HG02970 (cell line): ENCODE results near the gene NUP153.
A peak's percentile ranks its signal among the peaks of the same experiment; 100 is the strongest.
"Not testable (repeated sequence)": the region's sequence is repeated elsewhere in the genome, so short reads cannot be mapped to it uniquely, and the experiment has no call there.

ENCODE experiments used
- ATAC-seq: cut with Tn5 transposase; IDR thresholded peaks from one replicate; pipeline ENCODE4 v1.9.1; 2021; ENCODE audit warnings: mild to moderate bottlenecking, moderate library complexity, moderate number of reproducible peaks; ENCODE audit not compliant: unreplicated experiment, low FRiP score

The NUP153 gene

DNA sequence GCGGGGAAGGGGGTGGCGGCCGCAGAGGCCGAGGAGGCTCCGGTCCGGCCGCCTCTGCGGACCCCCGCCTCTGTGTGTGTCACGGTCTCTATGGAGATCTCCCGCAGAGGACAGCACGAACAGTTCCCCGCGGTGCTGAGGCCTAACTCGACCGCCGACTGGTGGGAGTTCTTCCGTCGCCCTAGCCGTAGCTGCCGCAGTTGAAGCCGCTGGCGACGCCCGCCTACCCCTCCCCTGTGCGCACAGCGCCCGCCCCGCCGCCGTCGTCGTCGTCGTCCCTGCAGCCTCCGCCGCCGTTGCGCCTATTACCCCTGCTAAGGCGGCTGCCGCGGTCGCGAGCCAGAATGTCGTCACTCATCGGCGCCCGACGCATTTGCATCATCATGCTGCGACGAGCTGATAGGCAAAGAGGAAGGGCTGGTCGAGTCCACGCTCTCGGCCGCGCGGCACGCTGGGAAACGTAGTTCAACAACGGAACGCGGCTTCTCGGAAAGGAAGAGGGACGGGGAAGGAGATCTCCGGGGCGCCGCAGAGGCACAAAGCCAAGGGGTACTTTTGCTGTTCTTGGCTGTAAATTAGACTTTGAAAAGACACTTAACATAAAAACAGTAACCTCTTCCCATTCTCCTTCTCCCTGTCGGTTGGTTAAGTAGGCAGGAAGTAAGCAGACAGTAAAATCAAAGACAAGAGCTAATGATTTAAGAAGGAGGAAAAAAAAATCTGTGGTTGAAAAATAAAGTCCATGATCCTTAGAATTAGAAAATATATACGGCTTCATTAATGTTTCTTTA lies at the start of gene NUP153:
Gene NUP153 (minus strand): TSS at position 346 of the 791 bp plus-strand sequence. CDS start 538 bp downstream, outside the sequence.
- peak; percentile 69 for ATAC-seq

GRCh38 chr6:17754254-17754653 lies 47.5 kb upstream of the NUP153 start:
- no peak for ATAC-seq

DNA sequence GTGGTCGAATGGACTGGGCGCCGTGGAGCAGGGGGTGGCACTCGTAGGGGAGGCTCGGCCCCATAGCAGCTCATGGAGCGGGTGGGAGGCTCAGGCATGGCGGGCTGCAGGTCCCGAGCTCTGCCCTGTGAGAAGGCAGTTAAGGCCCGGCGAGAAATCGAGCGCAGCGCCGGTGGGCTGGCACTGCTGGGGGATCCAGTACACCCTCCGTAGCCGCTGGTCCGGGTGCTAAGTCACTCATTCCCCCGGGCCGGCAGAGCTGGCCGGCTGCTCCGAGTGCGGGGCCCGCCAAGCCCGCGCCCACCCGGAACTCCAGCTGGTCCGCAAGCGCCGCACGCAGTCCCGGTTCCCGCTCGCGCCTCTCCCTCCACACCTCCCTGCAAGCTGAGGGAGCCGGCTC lies 38.6 kb upstream of the NUP153 start:
- not testable (repeated sequence) for ATAC-seq

GRCh38 chr6:17744757-17745308 lies 38.1 kb upstream of the NUP153 start:
- ATAC-seq, result not testable (repeated sequence)

DNA sequence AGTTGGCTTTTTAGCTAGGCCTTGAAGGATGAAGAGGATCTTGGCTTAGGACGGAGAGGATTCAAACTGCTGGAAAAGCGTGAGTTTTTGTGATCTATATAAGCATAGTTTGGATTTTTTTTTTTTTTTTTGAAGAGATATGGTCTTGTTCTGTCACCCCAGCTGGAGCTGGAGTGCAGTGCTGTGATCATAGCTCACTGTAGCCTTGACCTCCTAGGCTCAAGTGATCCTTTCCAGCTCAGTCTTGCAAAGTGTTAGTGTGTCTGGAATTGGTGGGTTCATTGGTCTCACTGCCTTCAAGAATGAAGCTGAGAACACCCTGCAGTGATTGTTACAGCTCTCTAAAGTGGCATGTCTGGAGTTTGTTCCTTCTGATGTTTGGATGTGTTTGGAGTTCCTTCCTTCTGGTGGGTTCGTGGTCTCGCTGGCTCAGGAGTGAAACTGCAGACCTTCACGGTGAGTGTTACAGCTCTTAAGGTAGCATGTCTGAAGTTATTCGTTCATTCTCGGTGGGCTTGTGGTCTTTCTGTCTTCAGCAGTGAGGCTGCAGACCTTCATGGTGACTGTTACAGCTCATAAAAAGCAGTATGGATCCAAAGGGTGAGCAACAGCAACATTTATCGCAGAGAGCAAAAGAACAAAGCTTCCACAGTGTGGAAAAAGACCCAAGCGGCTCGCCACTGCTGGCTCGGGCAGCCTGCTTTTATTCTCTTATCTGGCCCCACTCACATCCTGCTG lies 37.5 kb upstream of the NUP153 start:
- ATAC-seq, result no peak

DNA sequence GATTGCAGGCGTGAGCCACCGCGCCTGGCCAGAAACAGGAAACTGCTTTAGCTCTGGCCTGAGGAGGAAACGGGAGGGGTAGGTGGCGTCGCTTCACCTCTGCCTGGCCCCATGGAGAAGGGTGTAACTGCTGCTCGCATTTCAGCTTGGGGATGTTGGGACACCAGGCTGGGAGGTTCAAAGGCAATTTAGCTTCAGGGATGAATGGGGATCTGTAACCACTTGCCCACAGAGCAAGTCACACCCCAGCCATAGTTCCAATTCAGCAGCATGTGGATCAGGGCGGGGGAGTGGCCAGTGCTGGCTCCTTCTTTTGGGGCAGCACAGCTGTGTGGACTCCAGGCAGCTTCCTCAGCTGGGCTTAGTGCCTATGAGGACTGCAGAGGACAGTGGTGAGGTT lies 34.8 kb upstream of the NUP153 start:
- ATAC-seq, result no peak

DNA sequence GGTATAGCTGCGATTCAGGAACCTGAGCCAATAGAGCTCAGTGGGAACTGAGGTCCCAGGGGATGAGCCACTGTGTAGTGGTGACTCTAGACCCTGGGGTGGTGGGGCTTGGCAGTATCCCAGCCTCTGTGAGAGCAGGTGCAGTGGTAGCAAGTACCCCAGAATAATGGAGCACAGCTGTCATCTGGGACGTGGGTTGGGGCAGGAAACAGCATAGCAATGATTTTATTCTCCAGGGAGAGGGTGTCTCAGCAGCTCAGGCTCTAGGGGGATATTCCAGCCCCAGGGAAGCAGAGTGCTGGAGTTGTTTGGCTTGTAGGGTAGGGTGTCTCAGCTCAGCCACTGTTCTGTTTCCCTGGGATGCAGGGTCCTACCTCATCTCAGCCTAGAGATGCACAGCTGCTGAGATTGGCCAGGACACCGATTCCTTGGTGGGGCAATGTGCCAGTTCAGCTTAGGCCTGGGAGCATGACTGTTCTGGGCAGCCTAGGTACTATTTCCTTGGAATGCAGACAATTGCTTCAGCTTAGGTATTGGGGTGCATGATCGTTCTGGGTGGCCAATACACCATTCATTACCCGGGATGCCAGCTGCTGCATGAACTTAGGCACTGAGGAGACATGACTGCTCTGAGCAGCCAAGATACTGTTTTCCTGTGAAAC lies 34.0 kb upstream of the NUP153 start:
- no peak for ATAC-seq

DNA sequence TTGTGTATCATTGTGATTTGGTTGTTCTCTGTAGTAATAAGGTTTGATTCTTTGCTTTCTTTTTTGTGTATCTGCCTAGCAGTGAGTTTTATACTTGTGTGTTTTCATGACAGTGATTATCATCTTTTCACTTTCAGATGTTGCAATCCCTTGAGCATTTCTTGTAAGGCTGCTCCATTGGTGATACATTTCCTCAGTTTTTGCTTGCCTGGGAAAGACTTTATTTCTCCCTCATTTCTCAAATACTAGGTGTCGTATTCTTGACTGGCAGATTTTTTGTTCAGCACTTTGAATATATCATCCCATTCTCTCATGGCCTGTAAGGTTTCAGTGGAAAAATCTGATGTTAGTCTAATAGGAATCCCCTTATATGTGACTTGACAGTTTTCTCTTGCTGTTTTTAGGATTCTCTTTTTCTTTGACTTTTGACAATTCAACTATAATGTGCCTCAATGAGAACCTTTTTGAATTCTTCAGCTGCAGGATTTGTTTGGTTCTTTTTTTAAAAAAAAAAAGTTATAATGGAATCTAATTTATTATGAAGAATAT lies 31.1 kb upstream of the NUP153 start:
- no peak for ATAC-seq

- ATAC-seq, result not testable (repeated sequence)
These were observed 28.6 kb upstream of the NUP153 start for GRCh38 chr6:17735311-17735710.

DNA sequence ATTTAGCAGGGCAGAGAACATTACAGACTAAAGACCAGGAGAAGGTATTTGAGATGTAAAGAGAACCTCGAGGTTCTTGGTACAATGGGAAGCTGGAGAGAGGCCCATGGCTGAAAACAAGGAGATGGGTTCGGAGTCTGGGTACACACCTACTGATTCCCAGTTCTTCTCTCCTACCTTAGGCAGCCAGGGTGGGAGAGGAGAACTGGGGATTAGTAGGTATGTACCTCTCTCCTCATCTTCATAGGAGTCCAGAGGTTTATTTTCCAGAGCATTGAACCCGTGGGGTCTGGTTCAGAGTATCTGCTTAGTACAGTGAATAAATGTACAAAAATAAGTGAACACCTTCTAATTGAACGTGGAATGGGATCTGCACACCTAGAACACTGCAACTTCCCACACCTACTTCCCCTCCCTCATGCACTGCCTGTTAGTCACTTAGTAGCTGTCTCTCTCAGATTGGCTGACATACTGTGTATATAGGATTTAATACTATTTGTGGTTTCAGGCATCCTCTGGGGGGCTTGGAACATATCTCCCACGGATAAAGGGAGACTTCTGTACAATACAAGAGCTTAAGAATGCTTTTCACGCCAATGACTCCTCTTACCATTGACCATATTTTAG lies 23.5 kb upstream of the NUP153 start:
- no peak for ATAC-seq

DNA sequence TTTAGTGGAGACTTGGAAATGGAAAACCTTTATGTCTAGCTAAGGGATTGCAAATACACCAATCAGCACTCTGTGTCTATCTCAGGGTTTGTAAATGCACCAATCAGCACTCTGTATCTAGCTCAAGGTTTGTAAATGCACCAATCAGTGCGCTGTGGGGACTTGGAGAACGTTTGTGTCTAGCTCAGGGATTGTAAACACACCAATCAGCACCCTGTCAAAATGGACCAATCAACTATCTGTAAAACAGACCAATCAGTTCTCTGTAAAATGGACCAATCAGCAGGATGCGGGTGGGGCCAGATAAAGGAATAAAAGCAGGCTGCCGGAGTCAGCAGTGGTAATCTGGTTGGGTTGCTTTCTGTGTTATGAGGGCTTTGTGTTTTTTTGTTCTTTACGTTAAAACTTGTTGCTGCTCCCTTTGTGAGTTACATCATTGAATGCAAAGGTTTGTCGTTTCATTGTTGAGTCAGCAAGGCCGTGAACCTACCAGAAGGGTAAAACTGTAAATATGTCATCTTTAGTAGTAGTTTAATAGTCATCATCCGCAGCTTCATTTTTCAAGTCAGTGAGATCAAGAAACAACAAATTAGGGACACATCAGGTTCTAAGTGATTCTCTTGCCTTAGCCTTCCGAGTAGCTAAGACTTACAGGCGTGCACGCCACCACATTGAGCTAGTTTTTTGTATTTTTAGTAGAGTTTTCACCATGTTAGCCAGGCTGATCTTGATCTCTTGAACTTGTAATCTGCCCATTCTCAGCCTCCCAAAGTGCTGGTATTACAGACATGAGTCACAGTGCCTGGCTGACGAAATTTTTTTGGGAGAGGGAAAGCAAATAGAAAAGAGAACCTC lies 22.7 kb upstream of the NUP153 start:
- no peak for ATAC-seq

DNA sequence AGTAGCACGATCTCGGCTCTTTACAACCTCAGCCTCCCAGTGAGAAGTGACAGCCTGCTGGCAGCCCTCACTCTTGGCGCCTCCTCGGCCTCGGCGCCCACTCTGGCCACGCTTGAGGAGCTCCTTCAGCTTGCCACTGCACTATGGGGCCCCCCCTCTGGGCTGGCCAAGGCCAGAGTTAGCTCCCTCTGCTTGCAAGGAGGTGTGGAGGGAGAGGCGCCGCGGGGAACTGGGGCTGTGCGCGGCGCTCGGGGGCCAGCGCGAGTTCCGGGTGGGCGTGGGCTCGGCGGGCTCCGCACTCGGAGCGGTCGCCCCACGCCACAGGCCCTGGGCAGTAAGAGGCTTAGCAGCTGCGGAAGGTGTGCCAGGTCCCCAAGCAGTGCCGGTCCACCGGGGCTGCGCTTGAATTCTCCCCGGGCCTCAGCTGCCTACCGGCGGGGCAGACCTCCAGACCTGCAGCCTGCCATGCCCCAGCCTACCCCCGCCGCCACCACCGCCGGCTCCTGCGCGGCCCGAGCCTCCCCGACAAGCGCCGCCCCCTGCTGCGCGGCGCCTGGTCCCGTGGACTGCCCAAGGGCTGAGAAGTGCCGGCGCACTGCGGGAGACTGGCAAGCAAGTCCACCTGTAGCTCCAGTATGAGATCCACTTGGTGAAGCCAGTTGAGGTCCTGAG lies 22.0 kb upstream of the NUP153 start:
- no peak for ATAC-seq

DNA sequence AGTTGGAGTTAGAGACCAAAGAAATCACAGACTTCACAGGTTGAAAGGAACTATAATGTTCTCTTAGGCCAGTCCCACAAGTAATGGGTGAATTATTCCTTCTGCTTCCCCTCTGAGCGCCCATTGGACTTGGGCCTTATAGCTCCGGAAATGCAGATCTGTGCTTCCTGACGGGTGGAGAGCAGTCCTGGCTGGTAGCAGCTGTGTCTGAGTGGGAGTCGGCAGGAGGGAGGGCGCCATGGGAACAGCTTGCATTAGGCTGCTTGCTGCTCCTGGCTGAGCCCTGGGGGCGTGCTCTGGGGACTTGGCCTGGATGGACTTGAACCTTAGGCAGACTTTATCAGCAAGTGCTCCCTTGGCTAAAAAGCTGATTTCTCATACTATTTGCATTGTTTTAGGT lies 18.4 kb upstream of the NUP153 start:
- no peak for ATAC-seq

- ATAC-seq, result no peak
These were observed 17.6 kb upstream of the NUP153 start for GRCh38 chr6:17724341-17724740.

DNA sequence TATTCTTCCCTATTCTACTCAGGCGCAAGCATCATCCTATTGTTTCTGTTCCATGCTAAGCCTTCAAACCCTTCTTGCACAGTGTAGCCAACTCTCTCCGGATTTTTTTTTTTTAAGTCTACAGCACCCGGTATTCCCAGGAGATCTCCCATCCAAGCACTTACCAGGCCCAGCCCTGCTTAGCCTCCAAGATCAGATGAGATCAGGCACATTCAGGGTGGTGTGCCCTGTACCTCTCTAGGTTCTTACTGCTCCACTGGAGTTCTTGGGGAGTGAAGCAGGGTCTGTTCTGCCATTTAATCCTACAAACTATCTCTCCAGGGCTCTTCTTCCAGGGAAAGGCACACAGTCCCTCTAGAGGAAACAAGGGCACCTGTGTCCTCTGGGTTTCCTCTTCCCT lies 14.9 kb upstream of the NUP153 start:
- ATAC-seq, result no peak

GRCh38 chr6:17719323-17720041 lies 12.8 kb upstream of the NUP153 start:
- no peak for ATAC-seq

DNA sequence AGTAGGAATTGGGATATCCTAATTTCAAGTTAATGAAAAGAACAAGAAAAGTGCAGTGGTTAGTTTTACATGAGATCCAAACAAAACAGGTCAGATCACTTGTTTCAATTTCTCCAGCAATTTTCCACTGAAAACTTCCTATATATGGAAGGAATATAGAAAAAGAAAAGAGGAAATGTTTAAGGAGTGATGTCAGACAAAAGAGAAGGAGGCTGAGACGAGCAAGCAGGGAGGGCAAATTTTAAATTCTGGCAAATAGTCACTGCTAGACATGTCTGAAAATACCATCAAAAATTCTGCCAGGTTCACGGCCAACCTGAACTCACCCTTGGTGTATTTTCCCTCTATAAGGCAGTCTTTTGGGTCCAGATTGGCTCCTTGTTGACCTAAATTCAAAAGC lies 9.5 kb upstream of the NUP153 start:
- ATAC-seq, result no peak
